Transverse colon (tissue), 4 donors: ENCODE data around the gene LZTFL1. TPM values are rescaled to one million over a fixed set of nuclear protein-coding genes. Genes with fewer than 3 reads are reported as not detected.
"Not testable (repeated sequence)": the region's sequence is repeated elsewhere in the genome, so short reads cannot be mapped to it uniquely, and the experiment has no call there.

Experiments used
- DNase-seq: peaks from one replicate; pipeline ENCODE4 v3.0.0-alpha.2; 2019
- H3K27ac ChIP-seq, 4 donors: fragments of 200-600 bp; sonication (generic); 2 replicates each; pipeline ENCODE4 v1.5.1; 2016 to 2018; ENCODE audit warnings: inconsistent platforms in 4 of 4
- H3K27me3 ChIP-seq: fragments of 200-600 bp; sonication (generic); 2 replicates; pipeline ENCODE4 v1.5.1; 2017; ENCODE audit warnings: inconsistent platforms
- H3K36me3 ChIP-seq, 4 donors: fragments of 200-600 bp; sonication (generic); 2 replicates each; pipeline ENCODE4 v1.5.1; 2017 to 2019; ENCODE audit warnings: inconsistent platforms in 4 of 4
- H3K4me1 ChIP-seq, 4 donors: fragments of 200-600 bp; sonication (generic); 2 replicates each; pipeline ENCODE4 v1.5.1; 2017 to 2020; ENCODE audit warnings: inconsistent platforms in 4 of 4
- H3K4me3 ChIP-seq, 4 donors: fragments of 200-600 bp; sonication (generic); 1 replicate in 1 of 4; 2 replicates in 3 of 4; pipeline versions ENCODE4 v1.5.1 to v1.6.1; 2017 to 2019; ENCODE audit warnings: inconsistent platforms in 4 of 4
- H3K9me3 ChIP-seq, 2 donors: fragments of 200-600 bp; sonication (generic); 2 replicates each; pipeline ENCODE4 v1.5.1; 2017 to 2019; ENCODE audit warnings: inconsistent platforms in 2 of 2
- EP300 ChIP-seq: sonication (generic); formaldehyde crosslinking; IDR thresholded peaks from one replicate; pipeline ENCODE4 v1.6.1; 2017; ENCODE audit warnings: antibody characterized with exemption, low read depth
- POLR2A ChIP-seq: fragments of 450-650 bp; IDR thresholded peaks from one replicate; pipeline ENCODE4 v1.6.1; 2016; ENCODE audit warnings: antibody characterized with exemption, mild to moderate bottlenecking, moderate library complexity
- POLR2AphosphoS5 ChIP-seq, 3 donors: sonication (generic); formaldehyde crosslinking; IDR thresholded peaks; one replicate each; pipeline ENCODE4 v1.6.1; 2016; ENCODE audit warnings: antibody characterized with exemption in 3 of 3
- WGBS, 2 donors: methylation state at CpG; one replicate each; pipeline ENCODE4 v1.1.5; 2018; ENCODE audit warnings: low coverage in 1 of 2; 5-methylcytosine and 5-hydroxymethylcytosine counted together
- in situ Hi-C, 4 donors: fragments of 200-750 bp; cut with MboI; loops; one replicate each; pipeline versions ENCODE4 v1.15.0 to v1.15.1; 2017; ENCODE audit warnings: low sequenced_read_pairs in 3 of 4, low pct_ligation_motif_present in 1 of 4, low pct_unique_long_range_greater_than_20kb in 1 of 4
- intact Hi-C: fragments of 100-400 bp; cut with DNase I; formaldehyde crosslinking; loops from one replicate; pipeline ENCODE4 v1.15.1; 2023; ENCODE audit warnings: low total_unique reads
- total RNA-seq, 4 donors: library from RNA; depleted of rRNA; stranded (reverse); fragments of >200 nt; gene quantifications; one replicate each; pipeline ENCODE4 v1.1.0, GENCODE V29; 2016
- TF ChIP-seq, protein P1 (sequence below), 5 experiments: fragments of 200-600 bp in 3 of 5; fragments of 450-650 bp in 2 of 5; sonication (generic) in 3 of 5; IDR thresholded peaks; 1 replicate in 2 of 5; 2 replicates in 3 of 5; pipeline ENCODE4 v1.5.1; 2016 to 2017; ENCODE audit warnings: antibody characterized with exemption in 5 of 5, inconsistent platforms in 3 of 5, mild to moderate bottlenecking in 2 of 5, moderate library complexity in 1 of 5

LZTFL1 gene
- total RNA-seq, 4 donors from 2014 or later: 3.7 to 10.3 (median 7.8) TPM

- DNase-seq: no peak
- Histone ChIP-seq H3K27ac (no peak overlapping the region), H3K36me3 (no peaks in the 10 kb centered on the region), H3K4me3 (no peak overlapping the region), H3K27me3 (no peaks in the 10 kb centered on the region), H3K4me1 (peaks cover 0 to 11% (median 0%) of the 10 kb centered on the region in 4 donors), H3K9me3 (peaks cover 0 to 7% of the 10 kb centered on the region in 2 donors)
- in situ Hi-C loops (no loop called here), intact Hi-C loops (no loop called here)
- TF ChIP-seq, protein P1, sequence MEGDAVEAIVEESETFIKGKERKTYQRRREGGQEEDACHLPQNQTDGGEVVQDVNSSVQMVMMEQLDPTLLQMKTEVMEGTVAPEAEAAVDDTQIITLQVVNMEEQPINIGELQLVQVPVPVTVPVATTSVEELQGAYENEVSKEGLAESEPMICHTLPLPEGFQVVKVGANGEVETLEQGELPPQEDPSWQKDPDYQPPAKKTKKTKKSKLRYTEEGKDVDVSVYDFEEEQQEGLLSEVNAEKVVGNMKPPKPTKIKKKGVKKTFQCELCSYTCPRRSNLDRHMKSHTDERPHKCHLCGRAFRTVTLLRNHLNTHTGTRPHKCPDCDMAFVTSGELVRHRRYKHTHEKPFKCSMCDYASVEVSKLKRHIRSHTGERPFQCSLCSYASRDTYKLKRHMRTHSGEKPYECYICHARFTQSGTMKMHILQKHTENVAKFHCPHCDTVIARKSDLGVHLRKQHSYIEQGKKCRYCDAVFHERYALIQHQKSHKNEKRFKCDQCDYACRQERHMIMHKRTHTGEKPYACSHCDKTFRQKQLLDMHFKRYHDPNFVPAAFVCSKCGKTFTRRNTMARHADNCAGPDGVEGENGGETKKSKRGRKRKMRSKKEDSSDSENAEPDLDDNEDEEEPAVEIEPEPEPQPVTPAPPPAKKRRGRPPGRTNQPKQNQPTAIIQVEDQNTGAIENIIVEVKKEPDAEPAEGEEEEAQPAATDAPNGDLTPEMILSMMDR (IDR thresholded peaks at IDR 0.05): no peak
- no peak for TF ChIP-seq POLR2A
- TF ChIP-seq EP300: no peak
- TF ChIP-seq POLR2AphosphoS5 (IDR thresholded peaks at IDR 0.05): no peak
- WGBS, 2 donors: 64 to 71% methylated on average over 6 to 7 of the region's 7 CpGs
Measured at GRCh38 chr3:45858809-45859543, 17.1 kb upstream of the LZTFL1 start.

DNA sequence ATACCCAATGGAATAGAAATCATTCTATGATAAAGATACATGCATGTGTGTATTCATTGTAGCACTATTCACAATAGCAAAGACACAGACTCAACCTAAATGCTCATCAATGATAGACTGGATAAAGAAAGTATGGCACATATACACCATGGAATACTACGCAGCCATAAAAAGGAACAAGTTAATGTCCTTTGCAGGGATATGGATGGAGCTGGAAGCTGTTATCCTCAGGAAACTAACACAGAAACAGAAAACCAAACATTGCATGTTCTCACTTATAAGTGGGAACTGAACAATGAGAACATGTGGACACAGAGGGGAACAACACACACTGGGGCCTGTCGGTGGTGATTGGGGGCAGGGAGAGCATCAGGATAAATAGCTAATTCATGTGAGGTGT lies 15.1 kb upstream of the LZTFL1 start:
- H3K27ac ChIP-seq, DNase-seq, H3K27me3 ChIP-seq, H3K9me3 ChIP-seq, in situ Hi-C loops, H3K4me3 ChIP-seq, H3K36me3 ChIP-seq, intact Hi-C loops: not testable (repeated sequence)
- peaks cover 0 to 11% (median 0%) of the 10 kb centered on the region in 4 donors for H3K4me1 ChIP-seq
- 90 to 98% methylated on average over 2 of the region's 2 CpGs for WGBS, 2 donors

- intact Hi-C loops, H3K9me3 ChIP-seq, in situ Hi-C loops, H3K27me3 ChIP-seq, H3K4me1 ChIP-seq, H3K27ac ChIP-seq, DNase-seq, H3K4me3 ChIP-seq, H3K36me3 ChIP-seq: not testable (repeated sequence)
- 90% methylated on average over 1 of the region's 1 CpG for WGBS, 2 donors
Measured at GRCh38 chr3:45856323-45856722, 14.4 kb upstream of the LZTFL1 start.

DNA sequence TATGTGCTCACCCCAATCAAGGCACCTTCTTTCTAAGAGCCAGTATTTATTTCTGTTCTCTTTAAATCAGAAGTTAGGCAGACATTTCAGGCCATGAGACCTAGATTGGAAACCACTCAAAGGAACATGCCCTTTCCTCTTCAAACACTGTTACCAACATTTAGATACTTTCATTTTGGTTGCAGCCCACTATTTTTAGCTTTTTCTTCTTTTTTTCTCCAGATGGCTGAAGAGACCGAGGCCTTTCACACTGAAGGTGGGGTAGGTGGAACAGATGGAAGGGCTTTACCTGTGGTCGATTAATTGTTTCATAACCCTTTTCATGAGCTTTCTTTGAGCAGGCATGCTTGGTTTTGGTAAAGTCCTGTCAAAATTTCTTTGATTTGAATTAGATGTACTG lies 10.9 kb upstream of the LZTFL1 start:
- in situ Hi-C loops: no loop called here
- no peak for TF ChIP-seq EP300
- TF ChIP-seq, protein P1 (IDR thresholded peaks at IDR 0.05): no peak
- TF ChIP-seq POLR2A: no peak
- TF ChIP-seq POLR2AphosphoS5 (IDR thresholded peaks at IDR 0.05): no peak
- H3K36me3 ChIP-seq: no peaks in the 10 kb centered on the region
- no peaks in the 10 kb centered on the region for H3K4me1 ChIP-seq
- no peaks in the 10 kb centered on the region for H3K9me3 ChIP-seq
- WGBS, 2 donors: 71 to 86% methylated on average over 2 of the region's 2 CpGs
- H3K27me3 ChIP-seq: peaks cover 10% of the 10 kb centered on the region
- intact Hi-C loops: no loop called here
- no peak for DNase-seq
- no peak overlapping the region for H3K4me3 ChIP-seq
- no peak overlapping the region for H3K27ac ChIP-seq

DNA sequence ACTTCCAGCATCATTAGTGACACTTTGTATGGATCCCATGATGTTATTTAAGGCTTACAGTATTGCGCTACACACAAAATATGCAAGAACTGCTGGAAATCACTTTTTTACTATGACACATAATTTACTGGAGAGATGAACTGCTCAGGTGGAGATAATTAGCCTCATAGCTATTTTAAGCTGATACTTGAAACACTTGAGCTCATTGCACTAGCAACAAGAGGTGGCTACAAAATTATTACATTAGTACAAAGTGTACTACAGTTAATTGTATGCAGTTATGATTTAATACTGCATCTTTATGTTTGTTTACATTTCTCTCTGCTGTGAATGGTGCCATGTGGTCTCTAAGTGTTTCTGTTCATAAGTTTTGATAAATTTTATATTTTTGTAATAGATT lies 6.5 kb upstream of the LZTFL1 start:
- in situ Hi-C loops: no loop called here
- 57 to 91% methylated on average over 1 of the region's 1 CpG for WGBS, 2 donors
- no peaks in the 10 kb centered on the region for H3K36me3 ChIP-seq
- H3K27ac ChIP-seq: no peak overlapping the region
- intact Hi-C loops: no loop called here
- TF ChIP-seq, protein P1 (IDR thresholded peaks at IDR 0.05): no peak
- TF ChIP-seq POLR2AphosphoS5 (IDR thresholded peaks at IDR 0.05) (no peak), EP300 (no peak), POLR2A (no peak)
- H3K27me3 ChIP-seq: peaks cover 15% of the 10 kb centered on the region
- no peak for DNase-seq
- no peaks in the 10 kb centered on the region for H3K4me1 ChIP-seq
- no peak overlapping the region for H3K4me3 ChIP-seq
- H3K9me3 ChIP-seq: no peaks in the 10 kb centered on the region
